HepG2 (cell line): Measurements from ENCODE around the gene TPPP2. TPM values are rescaled to one million over a fixed set of nuclear protein-coding genes. Genes with fewer than 3 reads are reported as not detected.

Experiments used
- CSRNP2 ChIP-seq: sonication (generic); formaldehyde crosslinking; conservative IDR thresholded peaks from 2 replicates; pipeline ENCODE4 v1.8.0; 2022; ENCODE audit warnings: low read depth, missing genetic modification reagents
- DRAP1 ChIP-seq: IDR thresholded peaks from 2 replicates; pipeline ENCODE4 v1.6.1; 2016; ENCODE audit warnings: missing genetic modification reagents, missing compliant biosample characterization
- HOXA3 ChIP-seq: sonication (generic); formaldehyde crosslinking; IDR thresholded peaks from 2 replicates; pipeline ENCODE4 v1.5.0; 2020; ENCODE audit warnings: missing genetic modification reagents
- RCOR2 ChIP-seq: IDR thresholded peaks from 2 replicates; pipeline ENCODE4 v1.6.1; 2016; ENCODE audit warnings: missing biosample characterization, missing genetic modification reagents
- RXRB ChIP-seq: IDR thresholded peaks from 2 replicates; pipeline ENCODE4 v1.6.1; 2016; ENCODE audit warnings: borderline replicate concordance, missing genetic modification reagents, missing compliant biosample characterization
- SOX6 ChIP-seq, 2 experiments: fragments of 450-650 bp in 1 of 2; sonication (generic) in 1 of 2; formaldehyde crosslinking in 1 of 2; IDR thresholded peaks; 2 replicates each; pipeline versions ENCODE4 v1.4.0 to v1.6.1; 2017 to 2020; ENCODE audit warnings: antibody characterized with exemption in 1 of 2, mild to moderate bottlenecking in 1 of 2, missing genetic modification reagents in 1 of 2
- TBL1XR1 ChIP-seq: fragments of 150-350 bp; IDR thresholded peaks from 2 replicates; pipeline ENCODE4 v1.6.1; 2014; ENCODE audit warnings: borderline replicate concordance, low read length; ENCODE audit not compliant: partially characterized antibody
- ZNF160 ChIP-seq: sonication (generic); formaldehyde crosslinking; IDR thresholded peaks from 2 replicates; pipeline ENCODE4 v1.8.0; 2022; ENCODE audit warnings: mild to moderate bottlenecking, inconsistent platforms, missing genetic modification reagents
- ZNF280D ChIP-seq: sonication (generic); formaldehyde crosslinking; IDR thresholded peaks from 2 replicates; pipeline ENCODE4 v1.5.1; 2020; ENCODE audit warnings: mild to moderate bottlenecking, missing genetic modification reagents
- ZNF607 ChIP-seq: sonication (generic); formaldehyde crosslinking; IDR thresholded peaks from 2 replicates; pipeline ENCODE4 v1.5.1; 2020; ENCODE audit warnings: missing genetic modification reagents, mild to moderate bottlenecking, borderline replicate concordance
- ZNF614 ChIP-seq: IDR thresholded peaks from 2 replicates; pipeline ENCODE4 v1.6.1; 2018; ENCODE audit warnings: missing biosample characterization, missing genetic modification reagents, inconsistent platforms, borderline replicate concordance
- polyA plus RNA-seq, 8 experiments: library from polyadenylated mRNA; depleted of rRNA in 3 of 8; stranded (reverse) in 7 of 8; unstranded in 1 of 8; fragments of >200 nt; fragmentation: Illumina TruSeq in 4 of 8; extraction: Trizol in 4 of 8; gene quantifications; 2 replicates each; pipeline versions ENCODE4 v1.2.1 to v1.2.3, GENCODE V29; 2011 to 2016; ENCODE audit warnings: low read depth in 4 of 8, missing spikeins in 1 of 8, mixed read lengths in 1 of 8; ENCODE audit not compliant: insufficient read depth in 1 of 8
- total RNA-seq, 5 experiments: library from RNA; depleted of rRNA; stranded (reverse); fragments of >200 nt; fragmentation: Illumina TruSeq; extraction: Trizol; gene quantifications; 2 replicates each; pipeline ENCODE4 v1.2.3, GENCODE V29; 2016; ENCODE audit warnings: low read depth in 1 of 5
- TF ChIP-seq, protein P1 (sequence below): sonication (generic); formaldehyde crosslinking; IDR thresholded peaks from 2 replicates; pipeline ENCODE4 v1.9.0; 2021; ENCODE audit warnings: missing genetic modification reagents, mild to moderate bottlenecking, borderline replicate concordance
- TF ChIP-seq, protein P2 (sequence below): sonication (generic); formaldehyde crosslinking; IDR thresholded peaks from 2 replicates; pipeline ENCODE4 v1.4.0; 2020; ENCODE audit warnings: missing genetic modification reagents, borderline replicate concordance
- TF ChIP-seq, protein P3 (sequence below): sonication (generic); formaldehyde crosslinking; IDR thresholded peaks from 2 replicates; pipeline ENCODE4 v1.4.0; 2020; ENCODE audit warnings: missing genetic modification reagents

Gene TPPP2
- total and polyA plus RNA-seq, 2 of the 13 experiments (the other 11 are each of a cell fraction or from before 2014, with no cell fraction given): 0.58 to 4.2 TPM

GRCh38 chr14:21043974-21044618 is 14.1 kb downstream of the TPPP2 start (continued):
- TF ChIP-seq ZNF614 (CRISPR knock-in tag) (peak; percentile 57; the same call in 1 of the 2 replicates), SOX6 (IDR thresholded peaks at IDR 0.05) (no peak), SOX6 (CRISPR knock-in tag; IDR thresholded peaks at IDR 0.05) (peak; percentile 55; the same call in 1 of the 2 replicates), CSRNP2 (CRISPR knock-in tag) (no peak), HOXA3 (CRISPR knock-in tag) (peak; percentile 47; the same call in 1 of the 2 replicates), TBL1XR1 (peak; percentile 73), RCOR2 (CRISPR knock-in tag) (peak; percentile 91), ZNF160 (CRISPR knock-in tag) (0 out of 2 replicates have a peak, but pooled peaks have one; percentile 39), DRAP1 (CRISPR knock-in tag) (no peak), RXRB (peak; percentile 99), ZNF280D (CRISPR knock-in tag) (0 out of 2 replicates have a peak, but pooled peaks have one; percentile 59), ZNF607 (CRISPR knock-in tag) (peak; percentile 52; the same call in 1 of the 2 replicates)
- TF ChIP-seq, protein P1, sequence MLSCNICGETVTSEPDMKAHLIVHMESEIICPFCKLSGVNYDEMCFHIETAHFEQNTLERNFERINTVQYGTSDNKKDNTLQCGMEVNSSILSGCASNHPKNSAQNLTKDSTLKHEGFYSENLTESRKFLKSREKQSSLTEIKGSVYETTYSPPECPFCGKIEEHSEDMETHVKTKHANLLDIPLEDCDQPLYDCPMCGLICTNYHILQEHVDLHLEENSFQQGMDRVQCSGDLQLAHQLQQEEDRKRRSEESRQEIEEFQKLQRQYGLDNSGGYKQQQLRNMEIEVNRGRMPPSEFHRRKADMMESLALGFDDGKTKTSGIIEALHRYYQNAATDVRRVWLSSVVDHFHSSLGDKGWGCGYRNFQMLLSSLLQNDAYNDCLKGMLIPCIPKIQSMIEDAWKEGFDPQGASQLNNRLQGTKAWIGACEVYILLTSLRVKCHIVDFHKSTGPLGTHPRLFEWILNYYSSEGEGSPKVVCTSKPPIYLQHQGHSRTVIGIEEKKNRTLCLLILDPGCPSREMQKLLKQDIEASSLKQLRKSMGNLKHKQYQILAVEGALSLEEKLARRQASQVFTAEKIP: no peak
- TF ChIP-seq, protein P2, sequence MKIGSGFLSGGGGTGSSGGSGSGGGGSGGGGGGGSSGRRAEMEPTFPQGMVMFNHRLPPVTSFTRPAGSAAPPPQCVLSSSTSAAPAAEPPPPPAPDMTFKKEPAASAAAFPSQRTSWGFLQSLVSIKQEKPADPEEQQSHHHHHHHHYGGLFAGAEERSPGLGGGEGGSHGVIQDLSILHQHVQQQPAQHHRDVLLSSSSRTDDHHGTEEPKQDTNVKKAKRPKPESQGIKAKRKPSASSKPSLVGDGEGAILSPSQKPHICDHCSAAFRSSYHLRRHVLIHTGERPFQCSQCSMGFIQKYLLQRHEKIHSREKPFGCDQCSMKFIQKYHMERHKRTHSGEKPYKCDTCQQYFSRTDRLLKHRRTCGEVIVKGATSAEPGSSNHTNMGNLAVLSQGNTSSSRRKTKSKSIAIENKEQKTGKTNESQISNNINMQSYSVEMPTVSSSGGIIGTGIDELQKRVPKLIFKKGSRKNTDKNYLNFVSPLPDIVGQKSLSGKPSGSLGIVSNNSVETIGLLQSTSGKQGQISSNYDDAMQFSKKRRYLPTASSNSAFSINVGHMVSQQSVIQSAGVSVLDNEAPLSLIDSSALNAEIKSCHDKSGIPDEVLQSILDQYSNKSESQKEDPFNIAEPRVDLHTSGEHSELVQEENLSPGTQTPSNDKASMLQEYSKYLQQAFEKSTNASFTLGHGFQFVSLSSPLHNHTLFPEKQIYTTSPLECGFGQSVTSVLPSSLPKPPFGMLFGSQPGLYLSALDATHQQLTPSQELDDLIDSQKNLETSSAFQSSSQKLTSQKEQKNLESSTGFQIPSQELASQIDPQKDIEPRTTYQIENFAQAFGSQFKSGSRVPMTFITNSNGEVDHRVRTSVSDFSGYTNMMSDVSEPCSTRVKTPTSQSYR (CRISPR knock-in tag): peak; percentile 37; the same call in 1 of the 2 replicates
- TF ChIP-seq, protein P3, sequence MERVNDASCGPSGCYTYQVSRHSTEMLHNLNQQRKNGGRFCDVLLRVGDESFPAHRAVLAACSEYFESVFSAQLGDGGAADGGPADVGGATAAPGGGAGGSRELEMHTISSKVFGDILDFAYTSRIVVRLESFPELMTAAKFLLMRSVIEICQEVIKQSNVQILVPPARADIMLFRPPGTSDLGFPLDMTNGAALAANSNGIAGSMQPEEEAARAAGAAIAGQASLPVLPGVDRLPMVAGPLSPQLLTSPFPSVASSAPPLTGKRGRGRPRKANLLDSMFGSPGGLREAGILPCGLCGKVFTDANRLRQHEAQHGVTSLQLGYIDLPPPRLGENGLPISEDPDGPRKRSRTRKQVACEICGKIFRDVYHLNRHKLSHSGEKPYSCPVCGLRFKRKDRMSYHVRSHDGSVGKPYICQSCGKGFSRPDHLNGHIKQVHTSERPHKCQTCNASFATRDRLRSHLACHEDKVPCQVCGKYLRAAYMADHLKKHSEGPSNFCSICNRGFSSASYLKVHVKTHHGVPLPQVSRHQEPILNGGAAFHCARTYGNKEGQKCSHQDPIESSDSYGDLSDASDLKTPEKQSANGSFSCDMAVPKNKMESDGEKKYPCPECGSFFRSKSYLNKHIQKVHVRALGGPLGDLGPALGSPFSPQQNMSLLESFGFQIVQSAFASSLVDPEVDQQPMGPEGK: peak; percentile 48
